Adrenal gland (tissue), 12 donors: ENCODE measurements around the gene MNX1. TPM values are rescaled to one million over a fixed set of nuclear protein-coding genes. Genes with fewer than 3 reads are reported as not detected.

Source experiments
- DNase-seq, 7 donors: peaks; one replicate each; pipeline ENCODE4 v3.0.0-alpha.2; 2019 to 2020
- H3K27ac ChIP-seq, 5 donors: fragments of 200-600 bp; sonication (generic) in 4 of 5; 1 replicate in 3 of 5; 2 replicates in 2 of 5; pipeline versions ENCODE4 v1.5.1 to v1.8.0; 2016 to 2020; ENCODE audit warnings: mild to moderate bottlenecking in 1 of 5
- H3K27me3 ChIP-seq: fragments of 200-600 bp; 2 replicates; pipeline ENCODE4 v1.8.0; 2021
- H3K36me3 ChIP-seq, 2 donors: fragments of 200-600 bp; replicated peaks in 1 of 2; 1 replicate in 1 of 2; 2 replicates in 1 of 2; pipeline versions ENCODE4 v1.5.1 to v1.8.0; 2018 to 2022
- H3K4me1 ChIP-seq, 2 donors: fragments of 200-600 bp; replicated peaks in 1 of 2; 1 replicate in 1 of 2; 2 replicates in 1 of 2; pipeline versions ENCODE4 v1.5.1 to v1.8.0; 2018 to 2021
- H3K4me3 ChIP-seq, 4 donors: fragments of 200-600 bp; sonication (generic) in 3 of 4; one replicate each; pipeline ENCODE4 v1.5.1; 2016 to 2018
- H3K9me3 ChIP-seq, 3 donors: fragments of 200-600 bp; sonication (generic) in 1 of 3; replicated peaks in 1 of 3; 1 replicate in 2 of 3; 2 replicates in 1 of 3; pipeline versions ENCODE4 v1.5.1 to v1.8.0; 2016 to 2021
- CTCF ChIP-seq, 6 experiments: fragments of 450-650 bp in 4 of 6; fragments of 200-600 bp in 2 of 6; sonication (generic) in 1 of 6; IDR thresholded peaks; 1 replicate in 5 of 6; 2 replicates in 1 of 6; pipeline versions ENCODE4 v1.5.1 to v1.8.0; 2016 to 2021; ENCODE audit warnings: antibody characterized with exemption in 6 of 6, mild to moderate bottlenecking in 2 of 6, moderate library complexity in 1 of 6
- POLR2A ChIP-seq, 2 donors: fragments of 450-650 bp; IDR thresholded peaks; one replicate each; pipeline ENCODE4 v1.6.1; 2017; ENCODE audit warnings: antibody characterized with exemption in 2 of 2, mild to moderate bottlenecking in 2 of 2, moderate library complexity in 1 of 2
- WGBS, 4 donors: extraction: QIAGEN DNeasy Blood & Tissue Kit in 2 of 4; methylation state at CpG; one replicate each; pipeline versions ENCODE4 v1.1.5 to v1.1.7; 2013 to 2017; 5-methylcytosine and 5-hydroxymethylcytosine counted together
- intact Hi-C, 2 donors: fragments of 100-400 bp; cut with DNase I; formaldehyde crosslinking; loops; one replicate each; pipeline versions ENCODE4 v1.14.1 to v1.15.0; 2022 to 2023
- polyA plus RNA-seq, 3 donors: library from polyadenylated mRNA; stranded (reverse); fragments of 200-250 nt in 2 of 3; fragments of 350-450 nt in 1 of 3; fragmentation: Illumina TruSeq in 1 of 3; extraction: RNeasy Lipid Tissue Mini Kit (QIAGEN cat#74804) in 1 of 3; gene quantifications; one replicate each; pipeline ENCODE4 v1.2.3, GENCODE V29; 2013 to 2014
- total RNA-seq, 9 donors: library from RNA; depleted of rRNA in 4 of 9; stranded (reverse); fragments of >200 nt in 4 of 9; fragments of 120-200 nt in 1 of 9; fragmentation: NEBNext Ultra II Directional in 1 of 9; extraction: Animal tissue kit (Norgen Biotek cat#: 25700) in 1 of 9; gene quantifications; one replicate each; pipeline versions ENCODE4 v1.1.0 to v1.2.4, GENCODE V29; 2013 to 2023
- donor health status: healthy with polysubstance abuse.
- donor health status: Bipolar disorder and iron deficiency.
- donor health status: DM: yes; HTN: yes; CAD: no.
- donor health status: DM: no; HTN: no; CAD: no.
- donor health status: DM: no; HTN: no; CAD: no.
- donor health status: DM: yes; HTN: yes; CAD: no.

Gene MNX1
- total and polyA plus RNA-seq, 12 donors = 0.11 TPM; not detected in 10

- DNase-seq = no peak
- Histone ChIP-seq H3K27ac (no peak overlapping the region), H3K36me3 (no peaks in the 10 kb centered on the region), H3K4me3 (no peak overlapping the region), H3K4me1 (no peaks in the 10 kb centered on the region), H3K27me3 (peaks cover 7% of the 10 kb centered on the region), H3K9me3 (no peaks in the 10 kb centered on the region)
- intact Hi-C loops = no loop called here
- WGBS, 4 donors = 86 to 90% (median 88%) methylated on average over 8 to 29 of the region's 29 CpGs
- TF ChIP-seq CTCF (IDR thresholded peaks at IDR 0.05) = no peak
- no peak for TF ChIP-seq POLR2A (IDR thresholded peaks at IDR 0.05)
Measured at GRCh38 chr7:156985101-156985992, 25.1 kb downstream of the MNX1 start.

GRCh38 chr7:156984174-156984891, 26.1 kb downstream of the MNX1 start:
- Histone ChIP-seq H3K9me3 (peaks cover 0 to 6% (median 0%) of the 10 kb centered on the region in 3 donors), H3K4me1 (no peaks in the 10 kb centered on the region), H3K36me3 (no peaks in the 10 kb centered on the region), H3K27me3 (no peaks in the 10 kb centered on the region), H3K4me3 (no peak overlapping the region), H3K27ac (no peak overlapping the region)
- WGBS, 4 donors = 75 to 82% (median 80%) methylated on average over 14 of the region's 14 CpGs
- intact Hi-C loops = no loop called here
- TF ChIP-seq CTCF (IDR thresholded peaks at IDR 0.05) (no peak), POLR2A (IDR thresholded peaks at IDR 0.05) (no peak)
- DNase-seq = no peak

GRCh38 chr7:156979711-156980110, 30.8 kb downstream of the MNX1 start:
- Histone ChIP-seq H3K4me3 (no peak overlapping the region), H3K27ac (no peak overlapping the region), H3K9me3 (peaks cover 0 to 12% (median 0%) of the 10 kb centered on the region in 3 donors), H3K27me3 (no peaks in the 10 kb centered on the region), H3K4me1 (no peaks in the 10 kb centered on the region), H3K36me3 (no peaks in the 10 kb centered on the region)
- WGBS, 4 donors = 87 to 97% (median 94%) methylated on average over 4 of the region's 4 CpGs
- no peak for DNase-seq
- intact Hi-C loops = no loop called here
- no peak for TF ChIP-seq POLR2A (IDR thresholded peaks at IDR 0.05)
- TF ChIP-seq CTCF (IDR thresholded peaks at IDR 0.05) = no peak

- TF ChIP-seq POLR2A (IDR thresholded peaks at IDR 0.05) = no peak
- no peak for TF ChIP-seq CTCF (IDR thresholded peaks at IDR 0.05)
- no peaks in the 10 kb centered on the region for H3K27me3 ChIP-seq
- no peaks in the 10 kb centered on the region for H3K4me1 ChIP-seq
- no peak for DNase-seq
- H3K36me3 ChIP-seq = no peaks in the 10 kb centered on the region
- intact Hi-C loops = no loop called here
- 77 to 96% (median 88%) methylated on average over 1 of the region's 1 CpG for WGBS, 4 donors
- no peak overlapping the region for H3K4me3 ChIP-seq
- H3K27ac ChIP-seq = no peak overlapping the region
- peaks cover 0 to 12% (median 0%) of the 10 kb centered on the region in 3 donors for H3K9me3 ChIP-seq
Measured at GRCh38 chr7:156979007-156979606, 31.4 kb downstream of the MNX1 start.
